ENCODE results near the gene NKX1-2. TPM values are rescaled to one million over a fixed set of nuclear protein-coding genes. Genes with fewer than 3 reads are reported as not detected.
A peak's percentile ranks its signal among the peaks of the same experiment; 100 is the strongest.

The NKX1-2 gene
- total RNA-seq, 1 donor from 2014 or later: not detected

DNA sequence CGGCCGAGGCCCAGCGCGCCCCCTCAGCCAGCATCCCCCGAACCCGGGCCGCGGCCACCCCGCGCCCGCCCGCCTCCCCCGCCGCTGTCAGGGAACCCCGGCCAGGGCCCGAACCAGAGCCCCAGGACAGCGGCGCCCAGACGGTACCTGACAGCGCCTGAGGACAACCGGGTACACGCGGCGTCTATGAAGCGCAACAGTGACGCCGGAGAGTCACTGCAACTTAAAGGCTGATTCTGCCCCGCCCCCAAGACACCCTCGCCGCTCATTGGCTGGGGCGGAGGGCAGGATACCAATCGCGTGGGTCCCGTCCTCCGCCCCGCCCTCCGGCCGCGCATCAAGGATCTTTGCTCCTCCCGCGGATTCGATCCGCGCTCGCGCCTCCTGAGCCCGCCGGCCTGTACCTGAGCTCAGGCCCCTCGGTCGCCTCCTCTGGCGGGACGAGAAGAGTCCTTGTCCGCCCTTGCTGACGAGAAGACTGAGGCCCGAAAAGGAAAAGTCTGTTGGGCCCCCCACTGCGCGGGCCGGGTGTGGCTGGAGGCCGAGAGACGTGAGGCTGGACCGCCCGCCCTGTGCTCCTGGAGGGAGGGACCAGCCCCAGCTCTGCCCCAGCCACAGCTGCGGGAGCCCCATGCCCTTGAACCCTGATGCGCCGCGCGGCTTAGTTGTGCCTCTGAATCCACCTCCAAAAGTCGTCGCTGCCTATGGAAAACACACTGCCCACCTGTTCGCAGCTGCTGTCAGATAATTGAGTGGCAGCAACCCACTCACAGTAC lies 30.9 kb downstream of the NKX1-2 start, which contains the start of gene OAT:
TSS of gene OAT (minus strand) at position 198 of the 776 bp plus-strand sequence. CDS start 6,752 bp downstream, outside the sequence.
- TF ChIP-seq, protein P1, sequence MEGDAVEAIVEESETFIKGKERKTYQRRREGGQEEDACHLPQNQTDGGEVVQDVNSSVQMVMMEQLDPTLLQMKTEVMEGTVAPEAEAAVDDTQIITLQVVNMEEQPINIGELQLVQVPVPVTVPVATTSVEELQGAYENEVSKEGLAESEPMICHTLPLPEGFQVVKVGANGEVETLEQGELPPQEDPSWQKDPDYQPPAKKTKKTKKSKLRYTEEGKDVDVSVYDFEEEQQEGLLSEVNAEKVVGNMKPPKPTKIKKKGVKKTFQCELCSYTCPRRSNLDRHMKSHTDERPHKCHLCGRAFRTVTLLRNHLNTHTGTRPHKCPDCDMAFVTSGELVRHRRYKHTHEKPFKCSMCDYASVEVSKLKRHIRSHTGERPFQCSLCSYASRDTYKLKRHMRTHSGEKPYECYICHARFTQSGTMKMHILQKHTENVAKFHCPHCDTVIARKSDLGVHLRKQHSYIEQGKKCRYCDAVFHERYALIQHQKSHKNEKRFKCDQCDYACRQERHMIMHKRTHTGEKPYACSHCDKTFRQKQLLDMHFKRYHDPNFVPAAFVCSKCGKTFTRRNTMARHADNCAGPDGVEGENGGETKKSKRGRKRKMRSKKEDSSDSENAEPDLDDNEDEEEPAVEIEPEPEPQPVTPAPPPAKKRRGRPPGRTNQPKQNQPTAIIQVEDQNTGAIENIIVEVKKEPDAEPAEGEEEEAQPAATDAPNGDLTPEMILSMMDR (IDR thresholded peaks at IDR 0.05): no peak
- no peaks in the 10 kb centered on the region for H3K9me3 ChIP-seq
- DNase-seq (ENCODE audit: low spot score in 2 of 2): peak; percentile 92 to 98
- peak within 1 kb of the TSS; percentile 95 to 97 for H3K27ac ChIP-seq
- no peaks in the 10 kb centered on the region for H3K27me3 ChIP-seq
- H3K4me3 ChIP-seq: peak within 1 kb of the TSS; percentile 77 to 94
- H3K36me3 ChIP-seq: no peaks in the 10 kb centered on the region
- intact Hi-C loops (cut with DNase I): loop anchor here (2.0 to 10.0 kb wide), 8 partner anchors 42 to 1924 kb away; partner anchors contain the start of genes BCCIP, BUB3, CPXM2 and FAM53B
- H3K4me1 ChIP-seq: peaks cover 4 to 30% of the 10 kb centered on the region in 2 donors

DNA sequence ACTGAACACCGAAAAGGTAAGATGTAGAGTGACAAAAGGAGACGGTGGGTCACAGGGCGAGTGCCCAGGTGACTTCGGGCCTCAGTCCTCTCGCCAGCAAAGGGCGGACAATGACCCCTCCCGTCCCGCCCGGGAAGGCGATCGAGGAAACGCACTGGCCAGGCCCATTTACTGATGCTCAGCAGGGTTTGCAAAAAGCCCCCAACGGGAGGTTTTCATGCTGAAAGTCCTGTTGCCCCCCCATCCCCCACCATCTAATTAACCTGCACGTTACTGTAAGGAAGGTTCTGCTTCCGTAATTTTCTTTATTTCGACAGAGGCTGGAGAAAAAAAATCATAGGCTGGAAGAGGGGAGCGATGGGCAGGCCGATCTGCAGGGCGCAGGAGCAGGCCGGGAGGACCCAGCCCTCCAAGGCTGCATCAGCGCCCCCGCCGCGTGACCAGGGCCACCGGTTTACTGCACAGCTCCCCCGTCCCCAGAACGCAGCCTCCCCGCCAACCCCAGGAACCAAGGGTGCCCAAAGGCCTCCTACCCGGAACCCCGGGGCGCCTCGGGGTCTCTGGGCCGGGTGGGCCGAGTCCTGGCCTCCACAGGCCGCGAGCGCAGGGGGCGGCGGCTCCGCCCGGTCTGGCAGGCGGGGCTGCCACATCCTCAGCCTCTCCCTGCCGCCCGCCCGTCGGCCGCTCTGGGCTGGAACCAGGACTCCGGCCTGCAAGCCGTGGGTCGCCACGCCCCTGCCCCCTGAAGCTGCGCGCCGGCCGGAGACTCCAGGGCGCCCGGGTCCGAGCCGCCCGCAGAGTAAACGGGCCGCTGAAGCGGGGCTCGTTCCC lies 31.7 kb downstream of the NKX1-2 start:
- intact Hi-C loops (cut with DNase I): loop anchor here (2.0 to 10.0 kb wide), 8 partner anchors 43 to 1923 kb away; partner anchors contain the start of genes BCCIP, BUB3, CPXM2 and FAM53B
- Histone ChIP-seq H3K36me3 (no peaks in the 10 kb centered on the region), H3K4me1 (peaks cover 4 to 33% of the 10 kb centered on the region in 2 donors), H3K27ac (peak overlapping the region; percentile 95 to 97), H3K27me3 (no peaks in the 10 kb centered on the region), H3K9me3 (no peaks in the 10 kb centered on the region), H3K4me3 (peak overlapping the region; percentile 77 to 94)
- TF ChIP-seq, protein P1 (IDR thresholded peaks at IDR 0.05): peak in 2 of 3 experiments; percentile 6 to 22
- peak in 1 of 2 donors; percentile 78 for DNase-seq (ENCODE audit: low spot score in 2 of 2)

DNA sequence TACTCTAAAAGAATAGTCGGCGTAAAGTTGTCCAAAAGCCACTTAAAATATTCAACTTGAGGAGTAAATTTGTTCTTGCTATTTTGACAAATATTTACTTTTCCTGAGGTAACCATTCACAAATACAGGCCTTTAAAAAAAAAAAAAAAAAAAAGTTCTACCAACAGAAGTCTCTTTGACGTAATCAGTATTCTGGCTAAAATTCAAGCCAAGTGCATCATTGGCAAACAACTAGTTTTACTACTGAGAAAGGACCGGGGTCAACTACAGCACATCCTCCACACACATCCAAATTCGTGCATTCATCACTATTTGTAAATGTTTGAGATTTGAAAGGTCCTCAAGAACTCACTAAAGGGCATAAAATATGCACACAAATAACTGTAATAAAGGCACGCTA lies 33.1 kb downstream of the NKX1-2 start:
- Histone ChIP-seq H3K9me3 (no peaks in the 10 kb centered on the region), H3K27ac (peak overlapping the region; percentile 51 to 64), H3K36me3 (peaks cover 0 to 7% of the 10 kb centered on the region in 2 donors), H3K27me3 (no peaks in the 10 kb centered on the region), H3K4me1 (peaks cover 4 to 33% of the 10 kb centered on the region in 2 donors), H3K4me3 (peak overlapping the region; percentile 77 to 94)
- intact Hi-C loops (cut with DNase I): loop anchor here (5.0 to 10.0 kb wide), 6 partner anchors 326 to 1922 kb away; partner anchors contain the start of genes BUB3, CPXM2 and FAM53B
- TF ChIP-seq, protein P1 (IDR thresholded peaks at IDR 0.05): no peak
- DNase-seq (ENCODE audit: low spot score in 2 of 2): no peak

DNA sequence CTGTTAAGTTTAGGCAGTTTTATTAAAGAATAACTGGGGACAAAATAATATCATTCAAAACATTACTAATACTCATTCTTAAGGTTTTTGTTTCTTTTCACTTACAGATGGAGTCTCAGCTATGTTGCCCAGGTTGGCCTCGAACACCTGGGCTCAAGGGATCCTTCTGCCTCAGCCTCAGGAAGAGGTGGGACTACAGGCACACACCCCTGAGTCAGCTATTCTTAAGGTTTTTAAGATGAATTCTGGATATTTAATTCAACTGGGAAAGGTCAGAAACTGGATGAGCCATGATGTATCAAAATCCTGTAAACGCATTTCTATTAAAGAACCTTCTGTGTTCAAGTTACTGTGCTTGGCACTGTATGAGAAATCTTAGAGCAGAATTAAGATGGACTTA lies 34.6 kb downstream of the NKX1-2 start:
- intact Hi-C loops (cut with DNase I): loop anchor here (5.0 to 10.0 kb wide), 6 partner anchors 327 to 1920 kb away; partner anchors contain the start of genes BUB3, CPXM2 and FAM53B

More for the DNA sequence above, 34.6 kb downstream of the NKX1-2 start:
- no peak for DNase-seq (ENCODE audit: low spot score in 2 of 2)
- peaks cover 8 to 18% of the 10 kb centered on the region in 2 donors for H3K36me3 ChIP-seq
- no peaks in the 10 kb centered on the region for H3K9me3 ChIP-seq
- H3K4me1 ChIP-seq: peaks cover 4 to 33% of the 10 kb centered on the region in 2 donors
- H3K4me3 ChIP-seq: peak overlapping the region; percentile 5 to 77
- H3K27me3 ChIP-seq: no peaks in the 10 kb centered on the region
- peak overlapping the region; percentile 51 to 64 for H3K27ac ChIP-seq
- TF ChIP-seq, protein P1 (IDR thresholded peaks at IDR 0.05): no peak

All from ascending aorta (tissue), 2 donors.